DMS53 (cell line): Measurements from ENCODE around the gene LRP6.
"Not testable (repeated sequence)": the region's sequence is repeated elsewhere in the genome, so short reads cannot be mapped to it uniquely, and the experiment has no call there.

Source experiments
- DNase-seq: peaks from one replicate; lab custom pipeline; 2025; lab: John Stamatoyannopoulos, UW

Gene LRP6

GRCh38 chr12:12266873-12267741, at the start of gene LRP6:
Gene LRP6 (minus strand): TSS chr12:12267044. CDS start chr12:12266735, 309 bp downstream.
- peak; percentile 100 for DNase-seq

- DNase-seq, result no peak
Observed at GRCh38 chr12:12315838-12316237, 49.0 kb upstream of the LRP6 start.

- not testable (repeated sequence) for DNase-seq
Observed at GRCh38 chr12:12310695-12311094, 43.9 kb upstream of the LRP6 start.

- DNase-seq, result no peak
Observed at GRCh38 chr12:12305568-12306300, 38.9 kb upstream of the LRP6 start.

- no peak for DNase-seq
Observed at GRCh38 chr12:12302976-12303375, 36.1 kb upstream of the LRP6 start.

- DNase-seq, result no peak
Observed at GRCh38 chr12:12301122-12301521, 34.3 kb upstream of the LRP6 start.

- DNase-seq, result no peak
Observed at GRCh38 chr12:12297201-12297830, 30.5 kb upstream of the LRP6 start.

GRCh38 chr12:12294215-12295005, 27.6 kb upstream of the LRP6 start:
- no peak for DNase-seq

GRCh38 chr12:12290206-12290605, 23.4 kb upstream of the LRP6 start:
- DNase-seq, result no peak

GRCh38 chr12:12286441-12286840, 19.6 kb upstream of the LRP6 start:
- DNase-seq, result no peak

- DNase-seq, result no peak
Observed at GRCh38 chr12:12282761-12283425, 16.0 kb upstream of the LRP6 start.

GRCh38 chr12:12282202-12282601, 15.4 kb upstream of the LRP6 start:
- no peak for DNase-seq

GRCh38 chr12:12281134-12281533, 14.3 kb upstream of the LRP6 start:
- no peak for DNase-seq

- DNase-seq, result no peak
Observed at GRCh38 chr12:12278899-12279298, 12.1 kb upstream of the LRP6 start.

- DNase-seq, result peak; percentile 51
Observed at GRCh38 chr12:12275874-12276273, 9.0 kb upstream of the LRP6 start.

GRCh38 chr12:12273291-12273957, 6.6 kb upstream of the LRP6 start:
- no peak for DNase-seq

- no peak for DNase-seq
Observed at GRCh38 chr12:12272869-12273268, 6.0 kb upstream of the LRP6 start.

- DNase-seq, result no peak
Observed at GRCh38 chr12:12270226-12270625, 3.4 kb upstream of the LRP6 start.

GRCh38 chr12:12267742-12268200, 927 bp upstream of the LRP6 start:
- peak; percentile 80 for DNase-seq

GRCh38 chr12:12266389-12266872, 413 bp downstream of the LRP6 start:
- DNase-seq, result peak; percentile 76
